Measurements from ENCODE around the gene TESK2. TPM values are rescaled to one million over a fixed set of nuclear protein-coding genes. Genes with fewer than 3 reads are reported as not detected.
"Not testable (repeated sequence)": the region's sequence is repeated elsewhere in the genome, so short reads cannot be mapped to it uniquely, and the experiment has no call there.

TESK2 gene
- total RNA-seq, 1 donor from 2014 or later: 8.0 TPM

DNA sequence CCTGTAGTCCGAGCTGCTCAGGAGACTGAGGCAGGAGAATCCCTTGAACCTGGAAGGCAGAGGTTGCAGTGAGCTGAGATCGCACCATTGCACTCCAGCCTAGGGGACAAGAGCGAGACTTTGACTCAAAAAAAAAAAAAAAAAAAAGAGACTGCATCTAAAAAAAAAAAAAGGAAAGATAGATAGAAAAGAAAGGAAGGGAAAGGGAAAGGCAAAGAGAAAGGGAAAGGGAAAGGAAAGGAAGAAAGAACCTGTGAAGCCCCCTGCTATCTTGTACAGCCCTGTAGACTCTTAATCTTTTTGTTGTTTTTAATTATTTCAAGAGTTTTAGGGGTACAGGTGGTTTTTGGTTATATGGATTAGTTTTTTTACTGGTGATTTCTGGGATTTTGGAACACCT is 104.7 kb downstream of the TESK2 start:
- no peaks in the 10 kb centered on the region for H3K4me1 Mint-ChIP-seq (ENCODE audit: unreplicated experiment)
- TF ChIP-seq, protein P1, sequence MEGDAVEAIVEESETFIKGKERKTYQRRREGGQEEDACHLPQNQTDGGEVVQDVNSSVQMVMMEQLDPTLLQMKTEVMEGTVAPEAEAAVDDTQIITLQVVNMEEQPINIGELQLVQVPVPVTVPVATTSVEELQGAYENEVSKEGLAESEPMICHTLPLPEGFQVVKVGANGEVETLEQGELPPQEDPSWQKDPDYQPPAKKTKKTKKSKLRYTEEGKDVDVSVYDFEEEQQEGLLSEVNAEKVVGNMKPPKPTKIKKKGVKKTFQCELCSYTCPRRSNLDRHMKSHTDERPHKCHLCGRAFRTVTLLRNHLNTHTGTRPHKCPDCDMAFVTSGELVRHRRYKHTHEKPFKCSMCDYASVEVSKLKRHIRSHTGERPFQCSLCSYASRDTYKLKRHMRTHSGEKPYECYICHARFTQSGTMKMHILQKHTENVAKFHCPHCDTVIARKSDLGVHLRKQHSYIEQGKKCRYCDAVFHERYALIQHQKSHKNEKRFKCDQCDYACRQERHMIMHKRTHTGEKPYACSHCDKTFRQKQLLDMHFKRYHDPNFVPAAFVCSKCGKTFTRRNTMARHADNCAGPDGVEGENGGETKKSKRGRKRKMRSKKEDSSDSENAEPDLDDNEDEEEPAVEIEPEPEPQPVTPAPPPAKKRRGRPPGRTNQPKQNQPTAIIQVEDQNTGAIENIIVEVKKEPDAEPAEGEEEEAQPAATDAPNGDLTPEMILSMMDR (IDR thresholded peaks at IDR 0.05; ENCODE audit: unreplicated experiment): no peak
- no peak for DNase-seq (ENCODE audit: low spot score)
- no peak overlapping the region for H3K27ac Mint-ChIP-seq (ENCODE audit: unreplicated experiment)
- H3K4me3 Mint-ChIP-seq (ENCODE audit: unreplicated experiment): no peak overlapping the region
- H3K27me3 Mint-ChIP-seq (ENCODE audit: unreplicated experiment): peaks cover 3% of the 10 kb centered on the region
- no peaks in the 10 kb centered on the region for H3K36me3 Mint-ChIP-seq (ENCODE audit: low read depth, unreplicated experiment)
- H3K9me3 Mint-ChIP-seq (ENCODE audit: unreplicated experiment): no peaks in the 10 kb centered on the region

DNA sequence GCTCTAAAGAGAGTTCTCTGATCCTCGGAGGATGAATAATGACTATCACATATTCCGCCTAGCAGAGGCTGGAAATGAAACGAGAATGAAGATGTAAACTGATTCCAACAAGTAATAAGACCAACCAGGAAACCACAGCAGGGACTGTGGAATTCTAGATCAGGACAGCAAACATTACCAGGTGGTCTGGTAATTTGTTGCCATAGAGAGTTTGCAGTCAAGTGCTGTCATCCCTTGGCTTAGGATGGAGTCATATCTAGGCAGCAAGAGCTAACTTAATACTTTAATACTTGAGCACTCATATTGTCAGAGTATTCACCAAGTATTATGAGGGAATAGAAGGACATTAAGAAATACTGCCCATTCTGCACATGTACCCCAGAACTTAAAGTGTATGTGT is 105.7 kb downstream of the TESK2 start:
- no peak for DNase-seq (ENCODE audit: low spot score)
- H3K4me3 Mint-ChIP-seq (ENCODE audit: unreplicated experiment): no peak overlapping the region
- no peaks in the 10 kb centered on the region for H3K4me1 Mint-ChIP-seq (ENCODE audit: unreplicated experiment)

DNA sequence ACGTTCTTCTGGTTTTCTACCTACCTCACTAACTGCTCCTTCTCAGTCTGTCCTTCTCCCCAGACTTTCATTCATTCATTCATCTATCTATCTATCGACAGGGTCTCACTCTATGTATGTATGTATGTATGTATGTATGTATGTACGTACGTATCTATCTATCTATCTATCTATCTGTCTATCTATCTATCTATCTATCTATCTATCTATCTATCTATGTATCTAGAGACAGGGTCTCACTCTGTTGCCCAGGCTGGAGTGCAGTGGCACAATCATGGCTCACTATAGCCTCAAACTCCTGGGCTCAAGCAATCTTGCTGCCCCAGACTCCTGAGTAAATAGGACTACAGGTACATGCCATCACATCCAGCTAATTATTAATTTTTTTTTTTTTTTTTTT is 106.8 kb downstream of the TESK2 start:
- H3K27ac Mint-ChIP-seq (ENCODE audit: unreplicated experiment); H3K4me3 Mint-ChIP-seq (ENCODE audit: unreplicated experiment); H3K4me1 Mint-ChIP-seq (ENCODE audit: unreplicated experiment); H3K36me3 Mint-ChIP-seq (ENCODE audit: low read depth, unreplicated experiment); H3K27me3 Mint-ChIP-seq (ENCODE audit: unreplicated experiment); H3K9me3 Mint-ChIP-seq (ENCODE audit: unreplicated experiment); DNase-seq (ENCODE audit: low spot score): not testable (repeated sequence)

More for the DNA sequence above, 105.7 kb downstream of the TESK2 start:
- TF ChIP-seq, protein P1 (IDR thresholded peaks at IDR 0.05; ENCODE audit: unreplicated experiment): no peak
- Mint-ChIP-seq H3K27me3 (ENCODE audit: unreplicated experiment) (peaks cover 3% of the 10 kb centered on the region), H3K27ac (ENCODE audit: unreplicated experiment) (no peak overlapping the region), H3K36me3 (ENCODE audit: low read depth, unreplicated experiment) (no peaks in the 10 kb centered on the region), H3K9me3 (ENCODE audit: unreplicated experiment) (no peaks in the 10 kb centered on the region)

DNA sequence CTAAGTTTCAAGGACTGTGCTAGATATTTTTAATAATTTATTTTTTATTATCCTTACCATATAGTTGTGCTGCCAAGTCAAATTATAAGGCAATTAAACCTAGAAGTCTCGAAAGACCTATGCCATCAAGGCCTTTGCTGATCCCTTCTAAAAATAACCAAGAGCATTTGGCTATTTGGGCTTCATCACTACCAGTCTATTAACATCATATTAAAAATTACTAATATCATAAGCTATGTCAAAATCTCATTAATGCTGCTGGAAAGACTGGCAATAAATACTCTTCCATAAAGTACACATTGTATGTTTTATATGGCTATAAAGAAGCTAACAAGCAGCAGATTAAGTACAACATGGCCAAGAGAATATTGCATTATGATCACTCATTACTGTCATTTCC is 107.8 kb downstream of the TESK2 start:
- TF ChIP-seq, protein P1 (IDR thresholded peaks at IDR 0.05; ENCODE audit: unreplicated experiment): no peak
- Mint-ChIP-seq H3K4me1 (ENCODE audit: unreplicated experiment) (no peaks in the 10 kb centered on the region), H3K27me3 (ENCODE audit: unreplicated experiment) (peaks cover 3% of the 10 kb centered on the region), H3K9me3 (ENCODE audit: unreplicated experiment) (no peaks in the 10 kb centered on the region), H3K27ac (ENCODE audit: unreplicated experiment) (no peak overlapping the region), H3K4me3 (ENCODE audit: unreplicated experiment) (no peak overlapping the region), H3K36me3 (ENCODE audit: low read depth, unreplicated experiment) (no peaks in the 10 kb centered on the region)
- DNase-seq (ENCODE audit: low spot score): no peak

DNA sequence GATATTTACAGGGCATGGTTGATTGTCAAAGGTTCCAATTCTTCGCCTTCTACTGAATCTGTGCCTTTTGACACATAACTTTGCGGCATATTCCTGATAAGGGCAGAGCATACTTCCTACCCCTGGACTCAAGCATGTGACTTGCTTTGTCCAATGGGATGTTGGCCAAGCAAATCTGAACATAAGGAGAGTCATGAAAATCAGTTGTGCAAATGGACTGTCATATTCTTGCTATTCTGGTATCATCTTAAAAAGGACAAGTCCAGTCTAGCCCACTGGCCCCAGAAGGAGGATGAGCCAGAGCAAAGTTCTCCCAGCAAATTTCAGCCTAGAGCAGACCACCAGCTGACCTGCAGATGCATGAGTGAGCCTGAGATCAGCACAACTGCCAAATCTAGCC is 109.7 kb downstream of the TESK2 start:
- no peaks in the 10 kb centered on the region for H3K36me3 Mint-ChIP-seq (ENCODE audit: low read depth, unreplicated experiment)
- H3K9me3 Mint-ChIP-seq (ENCODE audit: unreplicated experiment): no peaks in the 10 kb centered on the region
- peaks cover 3% of the 10 kb centered on the region for H3K27me3 Mint-ChIP-seq (ENCODE audit: unreplicated experiment)
- TF ChIP-seq, protein P1 (IDR thresholded peaks at IDR 0.05; ENCODE audit: unreplicated experiment): no peak
- DNase-seq (ENCODE audit: low spot score): no peak
- H3K27ac Mint-ChIP-seq (ENCODE audit: unreplicated experiment): no peak overlapping the region
- no peak overlapping the region for H3K4me3 Mint-ChIP-seq (ENCODE audit: unreplicated experiment)
- no peaks in the 10 kb centered on the region for H3K4me1 Mint-ChIP-seq (ENCODE audit: unreplicated experiment)

DNA sequence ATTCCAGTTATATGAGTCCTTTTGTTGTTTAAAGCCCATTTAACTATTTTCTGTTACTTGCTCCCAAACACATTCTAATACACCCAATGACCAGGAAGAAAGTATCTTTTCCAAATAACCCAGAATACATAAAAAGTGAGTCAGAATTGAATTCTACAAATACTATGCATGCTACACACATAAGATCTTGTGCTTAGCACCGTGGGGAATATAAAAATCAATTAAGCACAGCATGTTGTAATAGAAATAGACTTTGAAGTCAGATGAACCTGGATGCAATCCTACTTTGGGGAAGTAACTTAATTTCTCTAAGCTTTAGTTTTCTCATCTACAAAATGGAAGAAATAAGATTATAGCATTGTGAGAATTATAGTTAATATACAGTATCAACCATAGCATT is 110.2 kb downstream of the TESK2 start:
- no peak for DNase-seq (ENCODE audit: low spot score)
- Mint-ChIP-seq H3K36me3 (ENCODE audit: low read depth, unreplicated experiment) (no peaks in the 10 kb centered on the region), H3K9me3 (ENCODE audit: unreplicated experiment) (no peaks in the 10 kb centered on the region), H3K27ac (ENCODE audit: unreplicated experiment) (no peak overlapping the region), H3K27me3 (ENCODE audit: unreplicated experiment) (peaks cover 3% of the 10 kb centered on the region), H3K4me3 (ENCODE audit: unreplicated experiment) (no peak overlapping the region), H3K4me1 (ENCODE audit: unreplicated experiment) (no peaks in the 10 kb centered on the region)
- TF ChIP-seq, protein P1 (IDR thresholded peaks at IDR 0.05; ENCODE audit: unreplicated experiment): no peak
